HL-60/S4 (cell line): ENCODE data around the gene BMP5.

ENCODE experiments used
- in situ Hi-C: fragments of 300-500 bp; cut with MboI; formaldehyde crosslinking; loops from 2 replicates; pipeline ENCODE4 v1.14.3; 2022; ENCODE audit warnings: low sequenced_read_pairs

BMP5 gene

GRCh38 chr6:55874316-55874715, 1.1 kb downstream of the BMP5 start:
- in situ Hi-C loops, result no loop called here

- in situ Hi-C loops, result no loop called here
Measured at GRCh38 chr6:55872866-55873265, 2.5 kb downstream of the BMP5 start.

- in situ Hi-C loops, result no loop called here
Measured at GRCh38 chr6:55870181-55870813, 5.1 kb downstream of the BMP5 start.

- in situ Hi-C loops, result no loop called here
Measured at GRCh38 chr6:55869674-55870073, 5.7 kb downstream of the BMP5 start.

- in situ Hi-C loops, result no loop called here
Measured at GRCh38 chr6:55868771-55869479, 6.5 kb downstream of the BMP5 start.

GRCh38 chr6:55868176-55868575, 7.2 kb downstream of the BMP5 start:
- in situ Hi-C loops, result no loop called here

- in situ Hi-C loops, result no loop called here
Measured at GRCh38 chr6:55866128-55866527, 9.3 kb downstream of the BMP5 start.

GRCh38 chr6:55853008-55854001, 22.1 kb downstream of the BMP5 start:
- in situ Hi-C loops, result no loop called here

DNA sequence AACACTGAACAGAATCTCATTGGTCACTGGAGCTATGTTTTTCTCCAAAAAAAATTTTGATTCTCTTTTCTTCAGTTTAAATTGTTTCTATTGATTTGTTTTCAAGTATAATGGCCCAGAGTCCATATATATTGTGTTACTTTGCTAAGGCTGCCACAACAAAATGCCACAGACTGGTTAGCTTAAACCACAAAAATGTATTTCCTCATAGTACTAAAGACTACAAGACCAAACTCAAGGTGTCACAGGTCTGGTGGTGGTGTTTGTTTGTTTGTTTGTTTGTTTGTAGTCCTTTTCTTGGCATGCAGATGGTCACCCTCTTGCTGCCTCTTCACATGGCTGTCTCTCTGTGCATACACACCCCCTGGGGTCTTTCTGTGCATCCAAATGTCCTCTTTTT, 34.0 kb downstream of the BMP5 start:
- in situ Hi-C loops, result no loop called here

DNA sequence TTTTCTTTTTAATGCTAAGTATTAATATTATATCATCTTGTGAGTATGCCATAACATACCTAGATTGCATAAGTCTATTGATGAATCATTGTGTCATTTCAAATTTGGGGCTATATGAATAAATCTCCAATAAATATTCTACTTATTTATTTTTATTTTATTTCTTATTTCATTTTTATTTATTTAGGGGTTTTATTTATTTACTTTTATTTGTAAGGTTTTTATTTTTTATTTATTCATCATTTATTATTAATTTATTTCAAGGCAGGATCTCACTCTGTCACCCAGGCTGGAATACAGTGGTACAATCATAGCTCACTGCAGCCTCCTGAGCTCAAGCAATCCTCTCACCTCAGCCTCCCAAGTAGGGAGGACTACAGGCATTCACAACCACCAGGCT, 36.3 kb downstream of the BMP5 start:
- in situ Hi-C loops, result no loop called here

DNA sequence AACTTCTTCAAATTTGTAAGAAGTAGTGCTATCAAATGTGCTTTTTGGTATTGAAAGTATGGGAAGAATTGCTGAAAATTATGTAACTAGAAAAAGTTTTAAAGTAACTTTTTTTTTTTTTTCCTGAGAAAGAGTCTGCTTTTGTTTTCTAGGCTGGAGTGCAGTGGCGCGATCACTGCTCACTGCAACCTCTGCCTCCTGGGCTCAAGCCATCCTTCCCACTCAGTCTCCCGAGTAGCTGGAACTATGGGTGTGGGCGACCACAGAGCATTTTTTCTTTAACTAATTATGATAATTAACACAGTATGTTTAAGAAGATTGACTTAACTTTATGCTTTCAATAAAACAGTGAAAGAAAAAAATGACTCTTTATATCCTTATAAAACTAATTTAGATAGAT, 38.4 kb downstream of the BMP5 start:
- in situ Hi-C loops, result no loop called here

GRCh38 chr6:55836481-55836880, 38.9 kb downstream of the BMP5 start:
- in situ Hi-C loops, result no loop called here

GRCh38 chr6:55835220-55835619, 40.2 kb downstream of the BMP5 start:
- in situ Hi-C loops, result no loop called here

- in situ Hi-C loops, result no loop called here
Measured at GRCh38 chr6:55833284-55833683, 42.1 kb downstream of the BMP5 start.

DNA sequence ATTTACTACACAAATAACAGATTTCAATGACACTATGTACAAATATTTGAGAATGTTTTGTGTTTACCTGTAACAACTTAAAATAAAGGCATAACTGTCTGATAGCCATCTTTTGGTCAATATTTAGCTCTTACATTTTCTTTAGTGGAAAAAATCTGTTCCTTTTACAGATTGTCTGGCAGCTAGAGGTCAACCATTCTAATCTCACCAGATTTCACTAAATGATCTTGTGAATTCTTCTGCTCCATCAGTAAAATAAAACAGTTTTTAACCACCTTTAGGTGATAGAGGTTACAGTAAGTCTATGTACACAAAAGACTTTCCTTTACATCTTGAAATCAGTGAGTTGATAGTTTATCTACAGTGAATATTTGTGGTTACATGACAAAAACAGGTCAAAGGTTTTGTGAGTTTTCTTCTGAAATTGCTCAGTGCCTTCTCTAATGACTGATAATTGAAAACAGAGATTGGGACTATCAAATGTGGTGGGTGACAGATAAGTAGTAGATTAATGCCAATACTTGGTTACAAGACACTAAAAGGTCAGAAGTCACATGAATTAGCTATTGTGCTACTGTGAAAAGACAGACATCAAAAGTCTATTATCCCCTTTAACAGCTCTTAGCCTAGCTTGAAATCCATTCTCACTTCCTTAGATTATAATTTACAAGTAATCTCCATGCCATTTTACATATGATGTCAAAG, 47.4 kb downstream of the BMP5 start:
- in situ Hi-C loops, result no loop called here

DNA sequence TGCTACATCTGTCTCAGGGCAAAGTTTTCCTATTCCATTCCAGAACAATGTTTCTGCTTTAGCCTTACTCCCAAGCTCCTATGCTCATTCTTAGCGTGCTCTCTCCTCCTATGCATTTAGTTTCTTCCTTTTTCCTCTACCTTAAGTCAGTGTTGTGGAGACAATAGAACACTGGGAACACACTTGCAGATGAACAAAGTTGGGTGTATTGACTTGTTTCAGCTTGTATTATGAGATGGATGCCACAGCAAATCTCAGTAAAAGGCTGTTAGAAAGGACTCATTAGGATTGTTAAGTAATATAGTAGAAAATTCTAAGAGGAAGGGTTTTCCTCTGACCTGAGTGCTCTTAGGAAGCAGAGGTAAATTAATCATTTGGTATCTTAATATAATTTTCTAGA, 48.4 kb downstream of the BMP5 start:
- in situ Hi-C loops, result no loop called here

DNA sequence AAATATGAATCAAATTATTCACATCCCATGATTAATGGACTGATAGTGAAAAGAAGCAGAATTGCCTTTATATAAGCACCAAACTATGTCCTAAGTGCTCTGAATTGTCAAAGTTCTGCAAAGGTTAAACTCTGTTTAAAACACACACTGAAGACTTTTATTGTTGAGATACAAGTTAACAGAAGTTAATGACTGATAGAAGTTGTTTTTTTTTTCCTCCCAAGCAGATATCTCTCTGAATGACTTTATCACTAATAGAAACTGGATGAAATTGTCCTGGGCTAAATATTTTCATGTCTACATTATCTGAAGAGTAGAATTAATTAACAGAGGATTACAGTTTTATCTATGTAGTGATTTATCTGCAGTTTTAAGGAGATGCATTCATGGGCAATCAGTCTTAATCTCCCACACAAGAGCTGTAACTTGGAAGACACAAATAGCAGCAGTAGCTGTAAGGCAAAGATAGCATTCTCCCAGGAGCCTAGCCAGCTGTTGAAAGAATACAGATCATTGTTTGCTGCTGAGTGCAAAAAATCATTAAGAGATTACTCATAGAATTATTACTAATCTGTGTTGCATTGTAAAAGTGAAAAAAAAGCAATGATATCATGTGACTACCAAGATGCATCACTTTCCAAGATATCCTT, 49.9 kb downstream of the BMP5 start:
- in situ Hi-C loops, result no loop called here

DNA sequence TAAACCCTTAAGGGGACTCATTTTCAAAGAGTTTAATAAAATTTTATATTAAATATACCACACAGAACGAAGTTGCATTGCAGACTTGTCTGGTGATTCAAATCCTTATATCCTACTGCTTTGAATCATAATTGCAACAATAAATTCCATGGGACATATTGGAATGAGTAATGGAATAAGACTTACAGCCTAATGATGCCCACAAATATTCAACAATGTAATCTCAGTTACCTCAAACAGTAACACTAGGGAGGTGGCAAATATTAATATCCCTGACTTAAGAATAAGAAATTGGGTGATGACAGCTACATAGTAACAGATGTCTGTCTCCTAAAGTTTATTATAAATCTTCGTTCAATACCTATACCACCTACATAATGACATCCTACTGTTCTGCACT, 52.6 kb downstream of the BMP5 start:
- in situ Hi-C loops, result no loop called here

- in situ Hi-C loops, result no loop called here
Measured at GRCh38 chr6:55822005-55822404, 53.4 kb downstream of the BMP5 start.

DNA sequence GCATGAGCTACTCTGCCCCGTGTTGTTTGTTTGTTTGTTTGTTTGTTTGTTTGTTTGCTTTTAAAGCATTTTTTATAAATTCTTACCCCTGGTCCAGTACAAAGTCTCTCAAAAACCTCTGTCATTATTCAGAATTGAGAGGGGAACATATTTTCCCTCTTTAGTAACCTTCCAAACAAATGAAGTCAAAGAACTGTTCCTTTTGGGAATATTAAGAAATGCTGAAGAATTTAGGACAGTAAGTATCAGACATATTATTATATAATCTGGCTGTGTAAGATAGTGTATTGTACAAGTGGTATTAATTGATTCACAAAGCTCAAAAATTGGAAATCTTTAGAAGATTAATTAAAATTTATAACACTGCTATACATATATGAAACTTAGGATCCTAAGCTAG, 54.7 kb downstream of the BMP5 start:
- in situ Hi-C loops, result no loop called here

DNA sequence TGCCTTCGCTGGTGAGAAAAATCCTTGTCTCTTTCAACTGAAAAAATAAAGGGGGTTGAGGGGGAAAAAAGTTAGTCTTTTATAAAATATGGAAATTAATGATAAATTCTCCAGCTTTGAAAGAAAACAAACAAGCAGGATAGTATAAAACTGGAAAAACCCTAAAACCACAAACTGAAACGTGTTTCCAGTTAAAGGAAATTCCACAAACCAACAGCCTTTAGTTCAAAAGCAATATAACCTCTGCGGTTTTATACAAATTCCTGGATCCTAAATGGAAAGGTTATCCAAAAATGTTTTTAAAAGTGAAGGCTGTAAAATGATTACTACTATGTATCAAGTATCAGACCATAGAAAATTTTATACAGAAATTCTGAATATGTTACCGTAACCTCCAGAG, 55.6 kb downstream of the BMP5 start:
- in situ Hi-C loops, result no loop called here
